GM18505 (cell line): ENCODE data around the gene ETS1.

Experiments
- ATAC-seq: cut with Tn5 transposase; IDR thresholded peaks from one replicate; pipeline ENCODE4 v1.9.1; 2021; ENCODE audit not compliant: unreplicated experiment
- POLR2A ChIP-seq: IDR thresholded peaks from 4 replicates; pipeline ENCODE4 v1.6.1; 2011; ENCODE audit warnings: borderline replicate concordance; ENCODE audit not compliant: insufficient read depth, insufficient read length; ENCODE audit errors: extremely low read depth

The ETS1 gene

DNA sequence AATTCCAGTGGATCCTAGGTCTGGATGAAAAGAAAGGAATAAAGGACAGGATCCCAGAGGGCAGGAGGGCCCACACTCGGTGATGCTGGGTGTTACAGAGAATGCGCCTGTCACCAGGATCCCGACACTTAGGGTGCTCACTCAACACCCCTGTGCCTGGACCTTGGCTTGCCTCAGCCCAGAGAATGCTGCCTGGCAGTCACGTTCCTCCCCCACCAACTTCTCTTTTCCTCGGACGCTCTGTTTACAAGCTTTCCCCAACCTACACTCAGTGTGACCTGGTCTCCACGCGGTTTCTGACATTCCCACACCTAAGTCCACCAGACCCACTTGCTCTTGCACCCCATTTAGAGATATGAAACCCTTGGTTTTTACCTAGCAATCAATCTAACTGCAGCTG lies 38.0 kb upstream of the ETS1 start:
- TF ChIP-seq POLR2A, result no peak
- no peak for ATAC-seq

DNA sequence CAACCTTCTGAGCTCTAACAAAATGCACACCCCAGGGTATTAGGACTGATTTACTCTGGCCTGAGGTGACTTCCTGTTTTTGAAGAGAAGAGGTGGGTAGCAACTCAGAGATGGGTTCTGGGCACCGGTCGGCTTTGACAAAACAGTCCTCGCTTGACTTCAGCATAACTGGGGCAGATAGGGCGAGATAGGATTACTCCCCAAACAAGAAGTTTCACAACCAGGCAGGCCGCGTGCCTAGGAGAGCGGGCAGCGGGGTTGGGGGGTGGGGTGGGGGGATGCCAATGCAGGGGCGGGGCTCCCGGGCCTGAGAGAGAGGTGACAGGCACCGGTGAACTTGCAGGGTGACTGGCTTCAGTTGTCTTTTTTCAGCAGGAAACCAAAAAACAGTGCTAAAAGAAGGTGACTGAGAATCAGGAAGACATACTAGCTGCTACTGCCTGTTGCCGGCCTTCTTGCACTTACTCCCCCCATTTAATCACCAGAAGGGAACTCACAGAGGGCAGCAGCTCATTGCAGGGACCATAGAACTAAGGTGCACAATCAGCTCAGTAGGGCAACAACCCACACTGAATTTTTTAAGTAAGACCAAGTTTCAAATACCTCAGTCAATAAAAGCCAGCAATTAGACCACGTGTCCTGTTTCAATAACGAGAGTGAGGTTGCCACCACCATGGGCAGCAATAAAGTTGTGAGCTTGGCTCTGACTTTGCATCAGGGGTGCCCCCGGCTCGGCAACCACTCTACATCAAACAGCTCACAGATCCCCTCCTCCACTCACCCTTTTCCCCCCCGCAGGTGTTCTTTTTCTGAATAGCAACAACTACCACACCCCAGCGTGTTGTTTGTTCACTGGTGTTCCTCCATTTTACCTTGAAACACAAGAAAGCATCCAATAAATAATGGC lies 37.2 kb upstream of the ETS1 start:
- peak; percentile 35 for TF ChIP-seq POLR2A
- ATAC-seq, result peak; percentile 49

DNA sequence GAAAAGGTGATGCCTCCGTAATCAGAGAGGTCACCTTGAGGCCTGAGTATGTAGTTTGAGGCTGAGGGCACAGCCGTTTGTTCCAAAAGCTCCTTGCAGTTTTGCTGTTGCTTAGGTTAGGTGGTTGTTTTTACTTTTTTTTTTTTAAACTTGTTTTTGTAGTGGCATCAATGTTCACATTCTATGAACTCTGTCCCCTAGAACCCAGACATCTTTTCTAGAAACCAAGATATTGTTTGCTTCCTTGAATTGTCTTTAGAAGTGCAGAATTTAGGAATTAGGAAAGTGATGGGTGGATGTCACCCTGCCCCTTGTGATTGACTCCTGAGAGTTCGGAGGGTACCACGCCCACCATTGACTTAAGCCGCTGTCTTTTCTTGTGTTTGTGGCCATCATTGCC lies 35.7 kb upstream of the ETS1 start:
- TF ChIP-seq POLR2A, result no peak
- no peak for ATAC-seq

DNA sequence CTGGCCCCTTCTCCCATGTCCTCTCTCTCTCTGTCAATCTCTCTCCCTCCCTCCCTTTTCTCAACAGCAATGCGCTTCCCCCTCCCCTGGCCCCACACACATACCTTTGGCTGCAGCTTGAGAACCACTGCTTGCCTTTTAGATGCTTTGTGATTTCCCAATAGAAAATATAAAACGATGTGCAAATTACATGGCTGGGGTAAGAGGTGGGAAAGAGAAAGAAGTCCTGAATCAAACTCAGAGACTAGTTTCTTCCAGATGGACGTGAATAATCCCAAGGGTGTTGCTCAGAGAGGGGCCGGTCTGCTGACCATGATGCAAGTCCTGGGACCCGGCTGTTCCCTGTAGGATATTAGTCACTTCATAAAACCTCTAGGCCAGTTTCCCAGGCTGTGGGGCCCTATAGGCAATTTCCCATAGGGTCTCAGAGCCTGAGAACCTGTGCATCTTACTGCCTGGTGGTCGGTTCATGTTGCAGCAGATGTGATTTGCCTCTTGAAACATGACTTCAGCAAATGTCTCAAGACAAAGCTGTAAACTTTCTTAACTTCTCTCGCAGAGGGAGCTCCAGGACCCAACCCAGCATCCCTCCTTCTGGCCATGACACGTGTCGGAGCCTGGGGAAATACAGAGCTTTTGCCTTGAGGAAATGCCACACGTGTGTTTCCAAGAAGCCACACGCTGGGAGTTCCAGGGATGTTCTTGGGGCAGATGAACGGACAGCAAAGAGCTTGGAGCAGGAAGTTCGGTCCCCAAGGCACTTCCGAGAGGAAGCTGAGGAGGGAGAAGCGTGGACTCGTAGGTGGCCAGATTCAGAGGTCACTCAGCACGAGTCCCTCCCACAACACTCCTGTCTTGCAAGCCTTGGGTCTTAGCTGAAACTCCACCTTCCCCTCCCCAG lies 34.5 kb upstream of the ETS1 start:
- TF ChIP-seq POLR2A, result no peak
- no peak for ATAC-seq

DNA sequence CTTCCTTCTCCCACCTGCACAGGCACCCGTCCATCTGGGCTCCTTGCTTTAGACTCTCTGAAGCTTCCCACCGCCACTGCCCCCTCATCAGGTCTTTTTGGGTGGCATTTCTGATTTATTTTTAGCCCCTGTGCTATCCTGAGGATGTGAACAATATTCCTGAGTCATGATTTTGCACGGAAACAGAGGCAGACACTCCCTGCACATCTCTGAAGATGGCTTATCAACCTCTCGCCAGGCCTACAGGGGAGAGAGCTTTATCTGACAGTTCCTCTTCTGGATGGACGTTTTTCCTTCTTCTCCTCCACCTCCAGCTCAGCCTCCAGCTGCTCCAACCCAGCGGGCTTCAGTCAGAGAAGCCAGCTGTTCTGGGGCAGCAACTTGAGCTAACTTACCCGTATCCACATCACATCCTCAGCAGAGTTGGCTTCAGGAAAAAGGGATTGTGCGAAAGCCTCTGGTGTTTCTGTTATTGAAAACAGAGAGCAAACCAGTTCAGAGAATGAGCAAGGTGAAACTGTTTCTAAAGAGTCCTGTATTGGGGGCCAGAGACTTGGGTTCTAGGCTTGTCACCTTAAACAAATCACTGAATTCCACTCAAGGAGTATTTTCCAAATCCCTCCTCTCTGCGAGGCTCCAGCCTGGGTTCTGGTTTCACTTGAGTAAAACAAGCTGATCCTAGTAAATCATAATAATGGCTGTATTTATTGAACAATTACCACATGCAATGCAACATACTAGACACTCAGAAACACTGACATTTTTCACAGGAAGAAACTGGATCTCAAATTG lies 33.1 kb upstream of the ETS1 start:
- no peak for TF ChIP-seq POLR2A
- no peak for ATAC-seq

DNA sequence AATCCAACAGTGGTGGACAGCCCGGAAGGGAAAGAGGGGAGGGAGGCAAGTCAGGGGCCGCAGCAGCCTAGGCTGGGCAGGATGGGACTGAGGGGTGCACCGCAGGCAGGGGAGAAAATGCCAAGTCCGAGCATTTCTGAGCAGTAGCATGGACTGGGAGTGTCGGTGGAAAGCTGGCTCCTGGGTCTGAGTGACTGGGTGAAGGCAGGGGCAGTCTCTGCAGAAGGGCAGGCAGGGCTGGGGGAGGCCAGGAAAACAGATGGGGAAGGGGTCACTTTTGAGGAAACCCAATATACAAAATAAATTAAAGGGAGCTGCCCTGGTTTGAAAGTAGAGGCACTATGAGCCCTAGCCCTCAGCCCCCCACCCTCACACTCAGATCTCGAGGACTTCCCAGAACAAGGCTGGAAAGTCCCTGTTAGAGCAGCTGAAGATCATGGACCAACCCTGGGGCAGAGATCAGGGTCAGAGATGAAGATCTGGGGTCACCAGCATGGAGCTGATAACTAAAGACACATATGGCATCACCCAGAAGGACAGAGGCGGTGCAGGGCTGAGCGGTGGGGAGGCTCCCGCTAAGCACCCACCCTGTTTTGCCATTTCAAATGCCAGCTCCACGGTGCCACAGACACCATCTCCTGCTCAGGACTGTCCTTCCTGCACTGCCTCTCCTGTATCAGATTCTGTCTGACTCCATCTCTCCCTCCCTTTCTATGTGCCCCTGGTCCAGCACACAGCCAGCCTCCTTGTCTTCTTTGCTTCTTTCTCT lies 32.4 kb upstream of the ETS1 start:
- no peak for ATAC-seq
- no peak for TF ChIP-seq POLR2A

DNA sequence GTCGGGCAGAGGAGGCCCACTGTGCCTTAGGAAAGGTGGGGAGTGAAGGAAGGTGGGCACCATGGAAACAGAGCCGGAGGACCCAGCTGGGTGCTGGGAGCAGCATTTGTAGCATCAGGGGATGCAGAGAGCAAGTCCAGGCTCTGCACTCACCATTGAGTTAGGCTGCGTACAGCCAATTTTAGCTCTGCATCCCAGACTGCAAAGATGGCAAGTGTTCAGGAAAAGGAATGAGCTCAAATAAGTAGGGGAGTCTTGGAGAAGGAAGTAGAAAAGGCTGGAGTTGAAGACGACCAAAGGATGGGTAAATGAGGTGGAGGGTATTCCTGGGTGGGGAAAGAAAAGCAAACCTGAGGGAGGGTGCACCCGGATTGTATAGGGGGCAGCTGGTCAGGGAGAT lies 31.6 kb upstream of the ETS1 start:
- ATAC-seq, result no peak

DNA sequence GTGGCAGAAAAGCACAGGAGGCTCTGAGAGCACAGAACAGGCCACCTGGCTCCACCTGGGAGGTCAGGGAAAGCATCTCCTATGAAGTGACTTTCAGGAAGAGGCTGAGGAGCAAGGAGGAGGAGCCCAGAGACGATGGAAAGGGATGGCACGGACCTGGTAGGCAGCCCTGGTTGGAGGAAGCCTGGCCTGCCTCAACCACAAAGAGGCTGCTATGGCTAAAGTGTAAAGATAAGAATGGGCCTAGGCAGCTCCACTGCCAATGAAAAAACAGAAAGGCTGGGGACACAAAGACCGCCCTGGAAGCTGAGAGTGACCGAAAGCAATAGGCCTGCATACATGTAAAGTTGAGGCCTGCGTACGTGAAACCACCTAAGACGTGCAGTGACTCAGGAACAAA lies 31.2 kb upstream of the ETS1 start:
- TF ChIP-seq POLR2A, result no peak
- ATAC-seq, result no peak

More for the DNA sequence above, 31.6 kb upstream of the ETS1 start:
- no peak for TF ChIP-seq POLR2A

DNA sequence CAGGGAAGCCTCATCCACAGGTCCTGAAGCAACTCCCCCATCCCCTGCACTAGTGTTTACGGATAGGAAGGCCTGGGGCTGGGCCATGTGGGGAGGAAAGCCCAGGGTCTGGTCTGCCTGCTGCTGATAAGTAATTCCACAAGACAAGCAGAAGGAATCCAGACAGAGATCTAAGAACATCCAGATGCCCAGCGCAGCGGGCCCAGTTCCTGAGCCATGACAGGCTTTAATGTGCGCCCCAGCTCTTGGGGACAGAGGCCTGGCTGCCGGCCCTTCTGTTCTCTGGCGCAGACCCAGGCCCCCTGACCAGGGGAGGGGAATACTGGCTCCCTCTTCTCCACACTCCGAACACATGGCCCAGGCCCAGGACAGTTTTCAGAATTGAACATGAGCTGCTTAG lies 28.8 kb upstream of the ETS1 start:
- no peak for TF ChIP-seq POLR2A
- no peak for ATAC-seq

DNA sequence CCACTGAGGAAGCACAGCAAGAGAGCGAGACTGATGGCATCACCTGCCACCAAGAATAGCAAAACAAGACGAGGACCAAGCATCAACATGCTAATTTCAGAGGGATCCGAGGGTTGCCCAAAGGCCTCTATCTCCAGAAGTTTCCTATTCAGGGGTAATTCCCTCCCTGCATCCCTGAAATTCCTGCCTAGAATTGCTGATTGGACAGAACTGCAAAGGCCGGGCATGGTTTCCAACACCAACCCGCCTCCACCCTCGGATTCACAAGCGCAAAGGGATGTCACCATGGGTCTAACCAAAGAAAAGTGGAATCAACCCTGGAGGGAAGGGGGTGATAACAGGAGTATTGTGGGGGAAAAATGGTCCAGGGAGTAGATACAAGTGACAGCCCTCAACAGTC lies 28.3 kb upstream of the ETS1 start:
- no peak for ATAC-seq
- TF ChIP-seq POLR2A, result no peak

DNA sequence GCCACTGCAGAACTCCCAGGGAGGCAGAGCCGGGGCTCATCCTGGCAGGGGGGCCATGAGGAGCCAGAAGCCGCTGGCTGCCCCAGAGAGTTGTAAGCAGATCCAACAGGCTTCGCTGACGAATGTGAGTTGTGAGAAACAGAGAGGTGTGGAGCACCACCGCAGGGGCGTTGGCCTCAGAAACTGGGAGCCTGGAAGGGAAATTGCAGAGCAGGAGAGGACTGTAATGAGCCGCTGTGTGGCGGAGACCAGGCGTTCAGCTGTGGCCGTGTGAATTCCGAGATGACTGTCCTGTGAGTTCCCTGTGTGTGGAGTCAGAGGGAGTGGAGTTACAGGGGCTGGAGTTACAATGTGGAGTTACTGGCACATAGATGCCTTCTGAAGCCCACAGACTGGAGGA lies 27.7 kb upstream of the ETS1 start:
- ATAC-seq, result no peak
- no peak for TF ChIP-seq POLR2A

DNA sequence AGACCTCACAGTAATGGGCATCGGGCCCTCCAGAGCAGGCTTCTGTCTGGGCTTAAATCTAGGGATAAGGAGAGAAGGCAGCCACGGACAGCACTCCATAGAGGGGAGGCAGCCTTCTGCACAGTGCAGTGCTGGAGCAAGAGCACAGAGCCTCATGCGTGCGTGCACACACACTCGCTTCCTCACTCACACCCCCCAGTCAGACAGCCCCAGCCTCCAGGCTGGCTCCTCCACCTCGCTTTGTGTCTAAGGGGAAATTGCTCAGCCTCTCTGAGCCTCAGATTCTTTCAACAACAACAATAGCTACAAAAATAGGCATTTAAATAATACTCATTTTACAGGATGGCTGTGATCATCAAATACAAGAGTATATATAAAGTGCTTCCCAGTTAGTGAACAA lies 26.7 kb upstream of the ETS1 start:
- TF ChIP-seq POLR2A, result no peak
- ATAC-seq, result no peak
